GM18873 (cell line): Measurements from ENCODE around the gene NELL1.
"Not testable (repeated sequence)": the region's sequence is repeated elsewhere in the genome, so short reads cannot be mapped to it uniquely, and the experiment has no call there.

Experiments used
- ATAC-seq: cut with Tn5 transposase; IDR thresholded peaks from one replicate; pipeline ENCODE4 v1.9.1; 2021; ENCODE audit warnings: mild to moderate bottlenecking, moderate library complexity, moderate number of reproducible peaks; ENCODE audit not compliant: unreplicated experiment, low FRiP score

NELL1 gene

DNA sequence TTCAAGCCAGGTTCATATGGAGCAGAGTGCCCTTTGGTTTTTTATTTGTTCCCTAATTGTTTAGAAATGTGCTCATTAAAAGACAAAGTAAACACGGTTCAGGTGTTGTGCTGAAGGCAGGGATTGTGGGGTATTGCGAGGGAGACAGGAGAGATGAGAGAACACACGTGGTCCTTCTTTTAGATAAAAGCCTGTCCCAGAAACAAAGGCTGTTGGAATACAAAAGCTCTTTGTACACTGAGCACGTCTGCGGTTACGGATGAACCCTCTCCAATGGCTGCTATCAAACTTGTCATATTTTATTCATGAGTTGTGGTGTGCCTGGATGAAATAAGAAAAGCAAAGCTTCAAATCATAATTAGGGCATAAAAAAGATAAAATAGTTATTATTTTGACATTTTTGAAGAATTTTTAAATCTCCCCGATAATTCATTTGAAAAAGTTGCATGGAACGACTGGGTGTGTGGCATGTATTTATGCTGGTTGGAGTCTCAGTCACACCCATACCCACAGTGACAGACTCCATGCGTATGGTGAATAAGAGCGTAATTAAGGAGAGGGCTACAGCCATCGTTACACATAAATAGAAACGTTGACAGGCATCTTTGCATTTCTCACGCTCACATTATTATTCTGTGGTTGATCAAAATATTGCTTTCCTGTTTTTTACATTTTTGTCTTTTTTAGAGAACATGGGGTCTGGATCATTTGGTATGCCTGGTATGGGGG is 92.9 kb downstream of the NELL1 start:
- ATAC-seq, result no peak

DNA sequence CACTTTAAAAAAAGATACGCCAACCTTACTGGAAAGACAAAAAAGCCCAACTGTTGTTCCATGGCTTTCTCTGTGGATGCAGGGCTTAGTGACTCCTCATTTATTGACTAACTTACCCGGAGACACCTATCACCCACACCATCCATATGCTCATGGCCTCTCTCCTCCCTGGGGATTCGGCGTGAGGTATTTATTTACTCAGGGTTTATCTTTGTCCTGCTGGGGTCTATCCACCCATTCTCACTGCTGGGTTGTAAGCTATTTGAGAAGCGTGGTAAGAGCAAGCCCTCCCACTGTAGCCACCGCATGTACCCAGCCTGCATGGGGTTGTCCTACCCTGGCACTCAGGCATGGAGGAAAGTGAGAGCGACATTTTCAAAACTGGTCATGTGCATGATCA is 93.6 kb downstream of the NELL1 start:
- no peak for ATAC-seq

DNA sequence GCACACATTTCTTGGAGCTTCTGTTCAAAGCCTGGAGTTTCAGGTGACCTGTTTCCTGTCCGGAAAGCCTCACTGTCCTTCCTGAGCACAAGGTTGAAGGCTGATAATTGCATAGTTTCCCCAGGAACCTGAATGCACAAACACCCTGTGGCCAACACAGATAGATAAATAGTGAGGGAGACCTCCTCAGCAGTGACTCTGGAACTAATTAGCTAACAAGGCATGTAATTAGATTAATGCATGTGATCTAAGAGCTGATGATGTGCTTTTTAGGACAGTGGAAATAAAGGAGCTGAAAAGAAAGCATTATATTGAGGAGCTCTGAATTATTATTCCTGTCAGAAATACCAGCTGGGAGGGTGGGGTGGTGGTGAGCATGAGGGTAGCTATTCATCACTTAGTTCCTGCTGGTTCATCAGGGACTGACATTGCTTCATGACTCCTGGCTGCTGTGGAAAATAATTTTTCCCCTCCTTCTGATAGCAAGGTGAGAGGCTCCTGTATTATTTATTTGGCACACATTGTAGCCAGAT is 101.1 kb downstream of the NELL1 start:
- no peak for ATAC-seq

DNA sequence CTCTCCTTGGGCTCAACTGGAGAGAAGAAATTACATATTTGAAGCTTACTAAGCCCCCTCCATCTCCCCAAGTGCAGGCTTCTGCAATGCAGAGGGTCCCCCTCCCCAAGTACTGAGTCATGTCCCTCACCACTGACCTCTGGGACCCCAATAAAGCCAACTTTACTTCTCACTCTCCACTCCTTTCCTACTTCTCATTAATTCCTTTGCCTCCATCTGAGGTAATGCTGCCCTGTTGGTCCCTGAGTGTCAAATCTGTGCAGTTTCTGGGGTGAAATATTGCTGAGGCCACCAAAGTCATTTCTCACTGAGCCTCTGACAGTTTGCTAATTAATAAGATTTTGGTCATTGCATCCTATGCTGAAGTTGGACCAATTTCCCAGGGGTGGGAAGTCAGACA is 101.6 kb downstream of the NELL1 start:
- no peak for ATAC-seq

DNA sequence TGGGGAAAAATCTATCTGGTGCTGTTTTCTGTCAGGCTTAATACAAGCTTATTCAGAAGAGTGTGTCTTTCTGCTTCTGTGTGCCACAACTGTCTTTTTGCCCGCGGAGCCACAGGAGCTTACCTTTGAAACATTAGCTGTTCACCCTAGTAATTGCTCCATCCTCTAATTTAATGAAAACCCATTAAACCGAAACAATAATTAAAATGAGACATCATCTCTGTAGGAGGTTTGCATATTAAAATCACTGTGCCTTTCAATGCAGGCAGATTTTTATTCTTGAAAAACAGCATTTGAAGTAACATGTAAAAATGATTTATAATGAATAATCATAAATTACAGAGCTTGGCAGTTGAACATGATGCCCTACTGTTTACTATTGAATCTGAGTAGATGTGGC is 102.3 kb downstream of the NELL1 start:
- no peak for ATAC-seq

DNA sequence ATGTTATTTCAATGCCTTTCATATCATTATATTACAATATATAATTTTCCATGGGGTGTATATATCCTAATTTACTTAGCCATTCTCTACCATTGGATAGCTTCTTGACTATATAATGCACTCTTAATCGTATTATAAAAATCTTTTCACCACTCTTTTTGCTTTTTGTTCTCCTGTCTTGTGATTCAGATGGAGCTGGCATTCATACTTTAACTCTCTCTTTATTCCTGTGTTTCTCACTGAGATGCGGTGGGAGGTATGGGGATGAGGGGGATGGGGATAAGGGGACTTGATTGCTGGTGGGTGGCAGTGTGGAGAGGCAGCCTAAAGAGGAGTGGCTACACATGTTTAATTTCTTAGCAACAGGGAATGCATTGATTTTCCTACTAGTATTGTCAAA is 105.9 kb downstream of the NELL1 start:
- ATAC-seq, result no peak

DNA sequence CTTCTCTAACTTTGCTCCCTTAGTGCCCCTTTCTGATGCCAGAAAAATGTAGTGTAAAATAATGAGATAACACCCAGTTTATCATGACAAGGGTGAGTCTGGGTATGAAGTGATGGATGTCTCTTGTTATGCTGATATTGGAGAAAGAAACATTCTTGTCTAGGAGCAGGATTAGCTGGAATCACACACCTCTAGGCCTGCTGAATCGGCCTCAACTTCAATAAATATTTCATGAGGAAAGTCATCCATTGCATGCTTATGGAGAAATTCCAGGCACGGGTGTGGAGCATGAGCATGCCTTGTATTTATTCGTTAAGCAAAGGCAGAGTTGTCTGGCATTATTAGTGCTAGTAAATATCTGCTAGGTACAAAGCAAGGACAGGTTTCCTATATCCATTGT is 113.4 kb downstream of the NELL1 start:
- ATAC-seq, result no peak

- ATAC-seq, result no peak
These were observed 113.8 kb downstream of the NELL1 start for GRCh38 chr11:20783220-20783619.

DNA sequence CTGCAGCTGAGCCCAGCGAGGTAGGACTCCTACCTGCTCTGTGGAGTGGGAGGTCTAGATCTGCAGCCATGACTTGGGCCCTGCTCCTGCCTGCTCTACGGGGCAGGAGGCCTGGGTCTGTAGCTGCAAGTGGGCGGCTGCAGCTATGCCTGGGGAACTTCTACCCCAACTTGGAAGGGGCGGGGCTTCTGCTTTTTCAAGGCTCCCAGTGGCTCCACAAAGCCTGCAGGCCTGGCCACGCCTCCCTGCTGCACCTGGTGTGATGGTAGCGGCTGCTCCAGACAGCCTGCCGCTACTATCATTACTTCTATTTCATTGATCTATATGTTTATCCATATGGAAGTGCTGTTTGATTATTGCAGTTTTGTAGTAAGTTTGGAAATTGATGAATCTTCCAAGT is 121.2 kb downstream of the NELL1 start:
- no peak for ATAC-seq

GRCh38 chr11:20795005-20795404 is 125.6 kb downstream of the NELL1 start:
- no peak for ATAC-seq

DNA sequence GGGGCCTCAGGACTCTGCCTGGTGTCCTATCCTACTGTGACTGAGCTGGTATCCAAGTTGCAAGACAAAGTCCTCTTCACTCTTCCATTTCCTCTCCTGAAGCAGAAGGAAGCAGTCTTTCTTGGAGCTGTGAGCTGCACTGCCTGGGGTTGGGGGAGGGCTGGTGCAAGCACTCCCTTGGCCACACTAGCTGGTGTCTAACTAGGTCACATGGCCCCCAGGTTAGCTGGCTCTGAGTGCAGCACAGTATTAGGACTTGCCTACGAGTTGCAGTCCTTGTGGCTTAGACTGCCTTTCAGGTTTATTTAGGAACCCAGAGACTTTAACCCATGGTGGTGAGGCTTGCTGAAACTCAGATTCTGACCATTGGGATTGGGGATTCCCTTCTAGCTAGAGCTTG is 138.9 kb downstream of the NELL1 start:
- no peak for ATAC-seq

DNA sequence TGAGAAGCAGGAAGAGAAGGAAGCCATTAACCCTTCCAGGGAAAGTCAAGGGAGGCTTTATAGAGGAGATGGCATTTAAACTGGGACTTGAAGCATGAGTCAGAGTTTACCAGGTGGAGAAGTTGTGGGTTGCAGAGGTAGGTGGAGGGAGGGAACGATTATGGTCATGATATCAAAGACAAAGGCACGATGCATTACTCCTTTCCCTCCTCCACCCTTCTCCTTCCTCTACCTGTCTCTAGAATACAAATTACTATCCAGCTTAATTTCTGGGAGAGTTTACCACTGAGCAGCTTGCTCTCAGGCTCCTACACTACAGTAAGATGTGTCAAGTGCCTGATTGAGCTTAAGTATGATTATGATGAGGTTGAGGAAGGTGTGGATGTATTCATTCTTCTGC is 151.7 kb downstream of the NELL1 start:
- no peak for ATAC-seq

DNA sequence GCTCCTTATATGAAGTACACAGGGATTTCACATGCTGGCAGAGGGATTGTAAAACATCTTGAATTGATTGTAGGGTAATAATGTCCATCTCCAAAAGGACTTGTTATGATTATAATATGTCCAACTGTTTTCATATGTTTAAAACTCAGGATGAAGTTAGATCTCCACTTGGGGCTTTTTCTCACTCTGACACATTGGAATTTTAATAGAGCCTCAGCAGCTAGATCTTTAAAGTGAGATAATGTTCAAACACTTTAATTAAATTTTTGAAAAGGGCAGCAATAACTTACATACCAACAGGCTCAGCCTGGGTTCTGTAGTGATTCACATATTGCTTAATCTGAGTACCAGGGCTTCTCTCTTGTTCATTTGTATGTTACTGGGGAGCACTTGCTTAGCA is 152.1 kb downstream of the NELL1 start:
- no peak for ATAC-seq

DNA sequence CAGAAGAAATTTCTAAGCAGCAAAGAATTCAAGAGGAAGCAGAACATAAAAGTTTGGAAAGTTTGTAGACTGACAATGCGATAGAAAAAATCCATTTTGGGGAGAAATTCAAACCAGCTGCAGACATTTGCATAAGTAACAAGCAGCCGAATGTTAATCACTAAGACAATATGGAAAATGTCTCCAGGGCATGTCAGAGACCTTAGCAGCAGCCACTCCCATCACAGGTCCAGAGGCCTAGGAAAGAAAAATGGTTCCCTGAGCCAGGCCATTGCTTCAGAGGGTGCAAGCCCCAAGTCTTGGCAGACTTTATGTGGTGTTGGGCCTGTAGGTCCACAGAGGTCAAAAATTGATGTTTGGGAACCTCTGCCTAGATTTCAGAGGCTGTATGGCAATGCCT is 155.4 kb downstream of the NELL1 start:
- no peak for ATAC-seq

GRCh38 chr11:20835561-20835960 is 166.2 kb downstream of the NELL1 start:
- no peak for ATAC-seq

- no peak for ATAC-seq
These were observed 169.8 kb downstream of the NELL1 start for GRCh38 chr11:20839231-20839630.

GRCh38 chr11:20840341-20840740 is 171.0 kb downstream of the NELL1 start:
- no peak for ATAC-seq

- ATAC-seq, result no peak
These were observed 174.8 kb downstream of the NELL1 start for GRCh38 chr11:20844216-20844615.

DNA sequence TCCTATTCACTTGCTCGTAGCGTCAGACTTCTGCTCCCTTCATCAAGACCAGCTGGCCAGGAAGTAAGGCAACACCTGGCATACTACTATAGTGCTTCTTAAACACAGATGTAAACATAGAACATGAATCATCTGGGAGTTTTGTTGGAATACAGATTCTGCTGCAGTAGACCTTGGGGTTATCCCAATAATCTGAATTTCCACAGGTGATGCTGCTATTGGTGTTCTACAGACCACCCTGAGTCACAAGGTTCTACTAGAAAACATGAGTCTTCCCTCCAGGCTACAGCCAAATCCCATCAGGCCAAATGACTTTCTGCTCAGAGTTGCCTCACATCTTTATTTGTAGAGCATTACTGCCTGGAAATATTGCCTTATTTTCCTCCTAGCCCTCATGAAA is 175.2 kb downstream of the NELL1 start:
- ATAC-seq, result no peak

DNA sequence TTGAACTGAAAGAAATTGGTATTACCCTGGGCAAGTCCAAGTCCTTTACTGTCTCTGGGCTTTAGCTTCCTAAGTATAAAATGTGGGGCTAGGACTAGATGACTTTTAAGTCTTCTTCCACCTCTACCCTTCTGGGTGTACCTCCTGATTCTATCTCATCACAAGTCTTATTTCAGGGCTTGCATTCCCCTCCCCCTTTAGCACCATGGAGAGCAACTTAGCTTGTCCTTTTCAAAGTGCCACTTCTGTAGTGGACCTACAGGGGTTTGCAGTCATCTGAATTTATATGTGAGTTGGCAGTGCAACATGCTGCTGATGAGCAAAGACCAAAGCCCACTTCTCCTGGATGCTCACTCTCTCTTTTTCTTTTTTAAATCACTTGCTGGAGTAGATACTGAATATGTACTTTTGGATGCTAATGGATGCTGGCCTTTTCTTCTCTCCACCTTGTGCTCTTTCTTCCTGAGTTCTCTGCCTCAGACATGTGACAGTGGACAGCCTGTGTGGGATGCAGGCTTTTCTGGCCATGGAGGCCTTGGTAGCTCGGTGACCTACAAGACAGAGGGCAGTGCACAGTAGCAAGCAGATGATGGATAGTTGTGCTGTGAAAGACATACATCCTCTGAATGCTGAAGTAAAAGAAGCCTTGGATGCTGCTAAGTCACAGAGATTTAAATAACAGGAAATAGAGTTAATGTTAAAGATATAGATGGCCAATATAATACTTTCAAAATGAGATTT is 185.0 kb downstream of the NELL1 start:
- ATAC-seq, result no peak

DNA sequence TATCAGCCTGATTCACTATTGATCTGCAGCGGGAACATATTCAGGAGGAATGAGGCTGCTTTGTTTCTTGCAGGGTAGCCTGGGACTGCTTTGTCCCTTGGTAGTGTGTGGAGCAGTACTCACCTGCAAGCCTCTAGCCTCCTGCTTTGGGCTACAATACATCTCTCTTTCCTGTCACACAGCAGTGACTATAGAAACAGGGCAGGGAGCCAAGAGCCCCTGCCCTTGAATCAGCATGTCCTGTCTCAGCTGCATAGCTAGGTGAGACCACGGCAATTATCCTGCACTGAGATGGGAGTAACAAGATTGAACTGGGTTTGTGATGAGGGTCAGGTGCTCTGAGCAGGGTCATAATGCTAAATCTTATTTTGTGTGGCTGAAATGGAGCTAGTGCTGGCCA is 191.9 kb downstream of the NELL1 start:
- no peak for ATAC-seq

DNA sequence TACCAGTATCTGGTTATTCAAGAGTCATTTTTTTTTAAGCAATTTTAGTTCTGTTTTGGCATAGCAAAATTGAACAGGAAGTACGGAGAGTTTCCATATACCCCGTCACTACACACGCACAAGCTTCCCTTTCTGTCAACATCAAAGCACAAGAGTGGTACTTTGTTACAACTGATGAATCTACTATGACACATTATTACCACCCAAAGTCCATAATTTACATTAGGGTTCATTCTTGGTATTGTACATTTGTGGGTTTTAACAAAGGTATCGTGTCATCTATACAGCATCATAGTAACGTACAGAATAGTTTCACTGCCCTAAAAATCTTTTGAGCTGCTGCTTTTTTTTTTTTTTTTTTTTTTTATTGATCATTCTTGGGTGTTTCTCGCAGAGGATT is 192.9 kb downstream of the NELL1 start:
- ATAC-seq, result not testable (repeated sequence)
